Measurements from ENCODE around the gene SLC9B1.

SLC9B1 gene, protein sequence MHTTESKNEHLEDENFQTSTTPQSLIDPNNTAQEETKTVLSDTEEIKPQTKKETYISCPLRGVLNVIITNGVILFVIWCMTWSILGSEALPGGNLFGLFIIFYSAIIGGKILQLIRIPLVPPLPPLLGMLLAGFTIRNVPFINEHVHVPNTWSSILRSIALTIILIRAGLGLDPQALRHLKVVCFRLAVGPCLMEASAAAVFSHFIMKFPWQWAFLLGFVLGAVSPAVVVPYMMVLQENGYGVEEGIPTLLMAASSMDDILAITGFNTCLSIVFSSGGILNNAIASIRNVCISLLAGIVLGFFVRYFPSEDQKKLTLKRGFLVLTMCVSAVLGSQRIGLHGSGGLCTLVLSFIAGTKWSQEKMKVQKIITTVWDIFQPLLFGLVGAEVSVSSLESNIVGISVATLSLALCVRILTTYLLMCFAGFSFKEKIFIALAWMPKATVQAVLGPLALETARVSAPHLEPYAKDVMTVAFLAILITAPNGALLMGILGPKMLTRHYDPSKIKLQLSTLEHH

DNA sequence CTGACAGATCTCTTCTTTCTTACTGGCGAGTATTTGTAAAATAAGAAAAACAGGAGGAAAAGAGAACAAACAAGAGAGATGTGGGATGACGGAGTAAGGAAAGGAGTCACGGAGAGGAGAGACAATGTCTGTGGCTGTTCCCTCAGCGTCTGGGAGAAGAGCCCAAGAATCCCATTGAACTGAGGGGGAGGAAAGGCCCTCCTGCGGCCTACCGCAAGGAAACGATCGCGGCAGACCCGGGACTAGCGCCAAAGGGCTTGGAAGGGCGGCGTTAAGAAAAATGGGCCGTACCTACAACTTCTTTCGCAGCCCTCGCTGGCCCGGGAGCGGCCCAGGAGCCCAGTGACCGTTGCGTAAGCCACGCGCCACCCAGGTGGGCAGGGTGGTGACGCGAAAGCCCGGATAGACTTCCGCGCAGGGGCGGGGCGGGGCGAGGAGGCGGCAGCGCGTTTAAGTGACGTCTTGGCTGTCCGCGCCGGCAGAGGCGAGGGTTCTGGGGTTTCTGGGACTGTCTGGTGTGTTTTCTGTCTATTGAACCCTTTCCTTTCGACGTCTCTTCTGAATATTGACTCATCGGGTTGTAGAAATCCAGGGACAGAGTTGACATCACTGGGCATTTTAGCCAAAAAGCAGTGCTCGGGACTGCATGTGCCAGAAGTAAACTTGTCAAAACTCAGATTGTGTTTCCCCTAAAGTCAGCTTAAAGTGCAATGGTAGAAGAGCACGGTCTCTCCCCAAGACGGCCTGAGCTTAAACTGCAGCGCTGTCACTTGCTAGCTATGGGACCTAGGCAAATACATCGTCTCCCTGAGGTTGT, at the start of gene SLC9B1:
TSS of gene SLC9B1 (minus strand) at position 398 of the 817 bp plus-strand sequence. CDS start 27,994 bp downstream, outside the sequence.
- peak; percentile 55 for DNase-seq

DNA sequence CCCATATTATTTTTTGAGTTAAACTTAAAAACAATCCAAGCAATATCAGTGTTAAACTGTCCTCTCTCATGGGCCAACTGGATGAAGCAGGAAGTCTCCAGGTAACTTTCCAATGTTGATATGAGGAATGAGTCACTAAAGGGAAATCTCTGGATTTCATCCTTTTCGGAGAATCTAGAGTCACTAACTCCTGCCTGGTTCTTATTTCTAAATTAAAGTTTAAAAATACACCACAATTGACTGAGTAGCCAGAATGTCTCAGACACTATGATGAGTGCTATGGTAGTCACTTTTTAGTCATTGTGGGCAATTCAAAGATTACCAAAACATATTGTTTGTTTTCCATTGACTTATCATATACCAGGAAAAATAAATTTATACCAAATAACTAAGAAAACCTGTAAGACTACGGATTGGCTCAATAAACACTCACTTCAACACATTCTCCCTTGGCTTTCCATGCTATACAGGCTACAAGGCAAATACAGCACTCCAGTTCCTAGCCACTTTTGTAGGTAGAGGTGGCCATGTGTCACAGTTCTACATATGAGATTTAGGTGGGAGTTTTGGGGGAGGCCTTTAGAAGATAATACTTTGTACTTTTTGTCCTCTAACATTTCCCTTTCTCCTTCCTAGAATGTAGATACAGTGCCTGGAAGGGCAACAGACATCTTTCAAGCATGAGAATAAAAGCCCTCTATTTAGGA, 48.5 kb upstream of the SLC9B1 start:
- DNase-seq = no peak

DNA sequence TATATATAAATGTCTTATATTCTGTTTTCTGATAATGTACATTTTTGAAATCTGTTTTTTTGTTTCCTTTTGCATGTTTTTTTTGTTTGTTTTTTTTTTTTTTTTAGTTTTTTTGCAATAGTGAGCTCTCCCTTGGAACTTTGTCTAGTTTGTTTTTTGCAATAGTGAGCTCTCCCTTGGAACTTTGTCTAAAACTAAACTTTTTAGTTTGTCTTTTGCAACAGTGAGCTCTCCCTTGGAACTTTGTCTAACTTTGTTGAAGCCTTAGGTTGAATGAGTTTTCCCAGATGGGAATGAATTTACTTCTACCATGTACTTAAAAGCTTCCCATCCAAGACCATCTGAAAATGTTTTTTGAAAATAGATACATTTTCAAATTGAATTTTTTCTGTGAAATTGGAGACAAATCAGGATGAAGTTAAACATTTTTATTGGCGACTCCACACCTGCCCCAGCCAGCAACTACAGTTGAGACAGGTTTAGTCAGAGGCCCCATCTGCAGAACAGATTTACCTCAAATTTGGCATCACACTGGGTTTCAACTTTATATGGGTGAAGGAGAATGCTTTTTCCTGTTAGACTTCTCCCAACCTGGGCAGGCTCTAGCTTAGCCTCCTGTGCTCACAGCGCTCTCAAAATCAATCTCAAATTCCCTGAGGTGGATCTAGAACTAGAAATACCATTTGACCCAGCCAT, 41.1 kb upstream of the SLC9B1 start:
- DNase-seq = no peak

DNA sequence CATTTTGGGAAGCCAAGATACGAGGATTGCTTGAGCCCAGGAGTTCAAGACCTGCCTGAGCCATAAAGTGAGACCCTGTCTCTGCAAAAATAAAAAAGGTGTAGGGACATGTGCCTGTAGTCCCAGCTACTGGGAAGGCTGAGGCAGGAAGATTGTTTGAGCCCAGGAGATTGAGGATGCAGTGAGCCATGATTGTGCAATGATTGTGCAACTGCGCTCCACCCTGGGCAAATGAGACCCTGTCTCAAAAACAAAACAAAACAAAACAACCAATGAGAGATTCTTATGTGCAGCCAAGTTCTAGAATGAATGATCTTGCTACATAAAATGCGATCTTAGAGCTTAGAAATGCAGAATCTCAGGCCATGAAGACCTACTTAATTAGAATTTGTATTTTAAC, 34.5 kb upstream of the SLC9B1 start:
- DNase-seq = no peak

DNA sequence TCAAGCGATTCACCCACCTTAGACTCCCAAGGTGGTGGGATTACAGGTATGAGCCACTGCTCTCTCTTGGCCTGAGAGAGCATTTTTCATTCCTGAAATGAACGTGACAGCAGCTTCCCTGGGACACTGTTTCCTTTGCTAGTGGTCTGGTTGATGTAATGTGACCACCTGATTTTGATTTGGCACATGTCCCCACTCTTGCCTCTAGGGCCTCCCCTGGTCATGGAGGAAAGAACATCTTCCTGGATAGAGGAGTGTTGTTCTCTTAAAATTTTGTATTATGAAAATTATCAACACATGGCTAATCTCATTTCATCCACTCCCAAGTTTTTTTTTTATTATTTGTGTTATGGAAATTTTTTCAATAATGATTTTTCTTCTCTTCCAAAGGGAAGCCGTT, 33.3 kb upstream of the SLC9B1 start:
- no peak for DNase-seq

DNA sequence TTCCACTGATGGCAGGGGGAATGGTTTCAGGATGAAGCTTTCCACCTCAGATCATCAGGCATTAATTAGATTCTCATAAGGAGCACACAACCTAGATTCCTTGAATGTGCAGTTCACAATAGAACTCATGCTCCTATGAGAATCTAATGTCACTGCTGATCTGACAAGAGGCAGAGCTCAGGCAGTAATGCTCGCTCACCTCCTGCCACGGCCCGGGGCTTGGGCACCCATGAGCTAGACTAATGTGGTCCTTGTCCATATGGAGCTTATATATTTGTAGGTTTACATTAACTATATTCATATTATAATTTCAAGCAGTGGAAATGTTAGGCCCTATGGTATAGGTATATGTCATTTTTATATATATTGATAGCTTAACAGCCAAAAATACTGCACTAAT, 32.6 kb upstream of the SLC9B1 start:
- DNase-seq = no peak

DNA sequence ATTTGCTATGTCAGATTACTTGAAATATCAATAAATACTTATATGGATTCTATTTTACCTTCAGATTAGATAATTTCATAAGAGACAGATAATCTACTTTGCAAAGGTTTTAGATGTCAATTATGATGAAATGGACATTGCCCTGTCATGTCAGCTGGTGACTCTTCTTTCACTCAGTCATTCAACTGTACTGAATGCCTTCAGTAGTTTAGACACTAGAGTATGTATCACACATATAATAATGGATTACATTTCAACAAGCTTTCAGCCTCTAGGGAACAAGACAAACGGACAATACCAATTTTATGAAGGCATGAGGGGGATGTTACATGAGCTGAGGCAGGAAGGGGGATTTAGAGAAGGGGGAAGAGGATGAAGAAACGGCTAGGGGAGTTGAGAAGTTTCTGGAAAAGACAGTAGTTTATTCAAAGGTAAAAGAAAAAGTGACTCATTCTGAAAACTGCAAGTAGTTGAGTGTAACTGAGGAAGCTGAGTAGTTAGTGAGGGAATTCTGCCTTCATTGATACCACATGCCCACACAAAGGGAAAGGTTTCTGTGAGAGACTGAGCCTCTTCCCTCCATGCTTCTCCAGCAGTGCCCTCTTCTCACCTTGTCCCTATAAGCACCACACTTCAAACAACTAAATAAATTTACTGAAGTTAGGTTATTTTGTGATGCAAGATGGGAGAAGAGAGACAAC, 31.4 kb upstream of the SLC9B1 start:
- DNase-seq = no peak

DNA sequence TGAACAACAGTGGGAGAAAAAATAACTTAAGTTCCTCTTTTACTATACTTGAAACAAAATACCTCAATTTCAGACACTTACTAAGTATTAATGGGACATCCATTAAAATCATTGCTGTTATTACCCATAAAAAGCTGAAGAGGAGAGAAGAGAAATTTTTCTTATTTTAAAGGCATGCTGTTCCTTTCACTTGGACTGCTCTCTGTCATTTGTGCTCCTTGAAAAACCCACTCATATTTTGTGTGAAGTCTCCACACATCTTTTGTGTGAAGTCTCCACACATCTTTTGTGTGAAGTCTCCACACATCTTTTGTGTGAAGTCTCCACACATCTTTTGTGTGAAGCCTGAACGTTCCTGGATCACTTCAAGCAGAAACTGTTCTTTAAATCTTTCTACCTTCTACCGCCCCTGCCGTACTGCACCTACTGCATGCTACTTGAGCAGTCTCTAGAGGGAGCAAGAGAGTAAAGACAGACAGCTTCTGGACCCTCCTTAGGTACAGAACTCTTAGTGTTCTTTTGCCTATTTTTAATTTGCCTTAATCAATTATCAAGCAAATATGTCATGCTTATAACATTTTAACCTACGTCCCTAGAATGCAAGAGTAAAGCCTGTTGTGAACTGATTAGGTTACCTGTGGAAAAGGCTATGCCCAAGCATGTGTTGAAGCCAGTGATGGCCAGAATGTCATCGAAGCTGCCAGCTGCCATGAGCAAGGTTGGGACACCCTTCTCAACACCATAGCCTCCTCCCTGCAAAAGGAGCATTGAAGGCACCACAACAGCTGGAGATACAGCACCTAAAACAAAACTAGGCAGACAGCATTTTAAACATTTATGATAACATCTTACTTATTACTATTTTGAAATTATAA, 27.1 kb upstream of the SLC9B1 start:
- DNase-seq = peak; percentile 4

DNA sequence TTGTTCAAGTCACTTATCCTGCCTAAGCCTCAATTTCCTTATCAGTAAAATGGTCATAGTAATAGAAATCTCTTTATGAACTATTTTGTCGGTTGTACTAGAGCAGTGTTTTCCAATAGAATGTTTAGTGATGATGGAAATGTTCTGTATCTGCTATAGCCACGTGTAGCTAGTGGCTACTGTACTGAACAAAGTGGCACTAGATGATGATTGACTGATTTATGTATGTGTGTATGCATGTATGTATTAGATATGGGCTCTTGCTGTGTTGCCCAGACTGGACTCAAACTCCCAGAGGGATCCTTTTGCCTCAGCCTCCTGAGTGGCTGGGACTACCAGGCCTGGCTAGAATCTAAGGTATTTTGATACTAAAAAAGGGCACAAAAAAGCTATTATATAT, 24.7 kb upstream of the SLC9B1 start:
- no peak for DNase-seq

DNA sequence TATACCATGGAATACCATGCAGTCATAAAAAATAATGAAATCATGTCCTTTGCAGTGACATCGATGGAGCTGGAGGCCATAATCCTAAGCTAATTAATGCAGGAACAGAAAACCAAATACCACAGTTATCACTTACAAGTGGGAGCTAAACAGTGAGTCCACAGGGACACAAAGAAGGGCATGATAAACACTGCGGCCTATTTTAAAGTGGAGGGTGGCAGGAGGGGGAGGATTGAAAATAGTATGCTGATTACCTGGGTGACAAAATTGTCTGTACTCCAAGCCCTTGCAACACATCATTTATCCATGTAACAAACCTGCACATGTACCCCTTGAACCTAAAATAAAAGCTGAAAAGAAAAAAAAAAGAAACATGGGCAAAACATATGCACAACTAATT, 16.7 kb upstream of the SLC9B1 start:
- no peak for DNase-seq

DNA sequence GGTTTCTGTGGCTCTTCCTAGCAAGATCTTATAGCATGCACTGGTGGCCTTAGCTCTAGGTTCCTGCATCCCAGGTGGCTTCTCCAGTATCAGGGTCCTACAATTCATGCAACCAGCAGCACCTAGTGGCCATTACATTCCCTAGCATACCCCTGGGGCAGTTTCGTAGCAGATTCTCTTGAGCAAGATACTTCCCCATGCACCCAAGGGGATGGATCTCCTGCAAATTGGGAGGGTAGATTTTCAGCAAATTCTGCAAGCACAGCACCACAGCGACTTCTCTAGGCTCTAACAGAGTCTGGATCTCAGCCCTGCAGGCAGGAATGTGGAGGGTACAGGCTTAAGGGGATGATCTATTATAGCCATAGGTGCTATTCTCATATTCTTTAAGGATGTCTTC, 13.1 kb upstream of the SLC9B1 start:
- no peak for DNase-seq

DNA sequence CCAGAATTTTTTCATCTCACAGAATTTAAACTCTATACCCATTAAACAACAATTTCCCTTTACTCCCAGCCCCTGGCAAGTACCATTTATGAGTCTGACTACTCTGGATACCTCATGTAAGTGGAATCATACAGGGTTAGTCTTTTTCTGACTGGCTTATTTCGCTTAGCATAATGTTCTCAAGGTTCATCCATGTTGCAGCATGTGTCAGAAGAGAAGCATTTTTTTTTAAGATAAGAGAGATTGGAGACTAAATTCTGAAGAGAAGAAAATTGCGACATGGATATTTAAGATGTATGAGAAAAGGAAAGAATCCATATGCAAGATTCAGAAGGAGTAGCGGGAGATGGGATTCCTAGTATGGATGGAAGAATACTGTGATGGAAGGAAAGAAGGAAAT, 11.3 kb upstream of the SLC9B1 start:
- DNase-seq = no peak

DNA sequence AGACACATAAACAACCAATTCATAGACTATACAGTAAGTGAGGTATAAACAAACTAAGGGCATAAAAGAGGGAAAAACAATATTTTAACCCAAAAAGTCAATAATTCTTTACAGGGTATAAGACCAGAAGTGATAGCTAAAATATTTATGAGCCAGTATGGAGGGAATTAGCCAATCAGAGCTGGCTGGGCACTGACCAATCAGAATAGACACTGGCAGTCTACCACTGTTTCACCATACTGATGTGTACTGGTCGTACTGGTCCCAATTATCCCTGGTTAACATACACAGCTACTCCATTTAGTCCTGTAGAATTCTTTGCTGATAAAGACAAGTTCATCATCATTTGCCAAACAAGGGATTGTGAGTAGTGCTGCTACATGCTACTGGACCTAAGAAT, 9.8 kb upstream of the SLC9B1 start:
- DNase-seq = no peak

DNA sequence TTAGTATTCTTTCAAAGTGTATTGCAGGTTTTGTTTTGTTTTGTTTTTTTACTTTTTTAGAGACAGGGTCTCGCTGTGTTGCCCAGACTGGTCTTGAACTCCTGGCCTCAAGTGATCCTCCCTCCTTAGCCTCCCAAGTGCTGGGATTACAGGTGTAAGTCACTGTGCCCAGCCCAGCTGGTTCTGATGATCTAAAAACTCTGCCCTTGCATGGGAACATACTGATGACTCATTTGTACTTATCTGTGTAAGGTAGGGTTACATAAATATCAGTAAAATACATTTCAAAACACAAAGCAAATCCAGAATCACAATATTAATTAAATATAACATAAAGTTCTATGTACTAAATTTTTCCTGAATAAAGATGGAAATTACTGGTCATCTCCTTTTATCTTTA, 7.4 kb upstream of the SLC9B1 start:
- DNase-seq = no peak

DNA sequence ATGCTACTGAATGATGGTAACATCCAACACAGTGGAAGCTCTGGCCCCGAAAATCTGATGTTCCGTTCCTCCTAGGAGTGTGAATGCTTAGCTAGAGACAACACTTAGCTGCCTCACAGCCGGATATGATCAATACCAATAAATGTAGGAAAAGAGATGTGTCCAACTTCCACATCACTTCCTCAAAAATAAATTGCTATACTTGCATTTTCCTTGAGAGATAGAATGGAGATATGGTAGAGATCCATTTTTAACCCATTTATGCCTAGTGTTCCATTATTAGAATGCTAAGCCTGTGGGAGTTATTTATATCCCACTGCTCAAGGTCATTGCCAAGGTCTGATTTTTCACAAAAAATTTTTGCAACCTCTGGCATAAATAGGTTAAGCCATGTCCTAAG, 5.5 kb upstream of the SLC9B1 start:
- DNase-seq = no peak

DNA sequence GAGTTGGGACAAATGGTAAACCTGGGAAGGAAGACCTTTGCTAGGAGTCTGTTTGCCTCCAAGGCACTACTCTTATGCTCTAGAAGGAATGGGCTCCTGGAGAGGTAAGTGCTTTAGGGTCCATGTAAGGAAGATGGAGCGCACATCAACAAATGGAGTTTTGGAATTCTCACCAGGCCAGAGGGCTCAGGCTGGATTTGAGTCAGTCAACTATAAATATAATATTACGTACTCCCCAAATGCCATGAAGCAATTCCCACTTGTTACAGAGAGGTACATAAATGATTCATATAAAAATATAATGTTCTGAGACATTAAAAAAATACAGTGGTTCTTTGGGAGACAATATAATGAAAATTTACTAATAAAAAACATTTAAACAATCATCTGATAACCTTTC, 1.6 kb upstream of the SLC9B1 start:
- DNase-seq = no peak

DNA sequence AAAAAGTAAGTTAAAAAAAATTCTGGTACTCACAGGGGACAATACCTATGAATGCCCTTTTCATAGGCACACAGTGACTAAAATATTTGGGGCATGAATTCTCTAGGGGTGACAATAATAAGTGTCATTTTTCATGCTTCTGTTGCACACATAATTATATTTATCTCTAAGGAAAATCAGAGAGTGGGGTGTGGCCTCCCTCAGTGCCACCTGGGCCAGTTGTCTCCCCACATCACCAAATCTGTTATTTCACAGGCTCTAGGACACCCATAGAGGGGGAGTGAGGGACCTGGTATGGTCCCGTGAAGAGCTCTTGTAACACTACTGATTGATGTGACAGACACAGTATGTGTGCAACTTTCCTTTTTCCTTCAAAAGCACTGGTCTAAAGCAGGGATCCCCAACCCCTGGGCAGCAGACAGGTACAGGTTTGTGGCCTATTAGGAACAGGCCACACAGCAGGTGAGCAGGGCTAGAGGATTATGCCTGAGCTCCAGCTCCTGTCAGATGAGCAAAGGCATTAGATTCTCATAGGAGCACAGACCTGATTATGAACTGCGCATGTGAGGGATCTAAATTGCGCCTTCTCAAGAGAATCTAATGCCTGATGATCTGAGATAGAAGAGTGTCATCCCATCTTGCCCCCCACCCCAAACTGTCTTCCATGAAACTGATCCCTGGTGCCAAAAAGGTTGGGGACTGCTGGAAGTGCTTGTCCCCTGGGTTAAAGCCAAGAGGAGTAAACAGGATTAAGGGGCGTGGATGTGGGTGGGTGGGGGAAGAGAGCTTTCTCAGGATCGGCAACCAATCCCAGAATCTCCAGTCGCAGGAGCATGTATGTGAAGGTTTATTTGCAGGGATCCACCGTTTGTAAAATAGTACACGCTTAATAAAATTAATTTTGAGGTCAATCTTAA, 856 bp downstream of the SLC9B1 start:
- no peak for DNase-seq

DNA sequence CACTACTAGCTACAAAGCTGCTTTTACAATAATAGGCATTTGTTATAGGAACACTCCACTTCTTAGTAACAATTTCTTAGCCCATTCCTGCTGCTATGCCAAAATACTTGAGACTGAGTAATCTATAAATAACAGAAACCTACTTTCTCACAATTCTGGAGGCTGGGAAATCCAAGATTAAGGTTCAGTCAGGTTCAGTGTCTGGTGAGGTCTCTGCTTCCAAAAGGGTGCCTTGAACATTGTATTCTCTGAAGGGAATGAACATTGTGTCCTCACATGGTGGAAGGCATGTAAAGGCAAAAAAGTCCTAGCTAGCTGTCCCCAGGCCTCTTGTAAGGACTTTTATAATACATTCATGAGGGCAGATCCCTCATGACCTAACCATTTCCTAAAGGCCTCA, 7.0 kb downstream of the SLC9B1 start:
- no peak for DNase-seq

DNA sequence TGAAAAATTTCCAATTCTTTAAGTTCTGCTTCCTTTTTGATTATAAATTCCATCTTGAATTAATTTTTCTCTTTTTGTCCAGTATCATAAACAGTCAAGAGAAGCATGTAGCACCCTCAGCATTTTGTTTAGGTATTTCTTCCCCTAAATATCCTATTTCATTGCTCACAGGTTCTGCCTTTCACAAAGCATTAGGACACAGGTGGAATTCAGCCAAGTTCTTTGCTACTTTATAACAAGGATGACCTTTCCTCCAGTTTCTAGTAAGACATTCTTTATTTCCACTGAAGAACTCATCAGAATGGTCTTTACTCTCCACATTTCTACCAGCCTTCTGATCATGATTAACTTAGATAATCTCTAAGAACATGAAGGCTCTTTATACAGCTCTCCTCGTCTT, 7.4 kb downstream of the SLC9B1 start:
- no peak for DNase-seq

Measured in NCI-H1694 (cell line).